ENCODE results near the gene CMTM6.

The CMTM6 gene

DNA sequence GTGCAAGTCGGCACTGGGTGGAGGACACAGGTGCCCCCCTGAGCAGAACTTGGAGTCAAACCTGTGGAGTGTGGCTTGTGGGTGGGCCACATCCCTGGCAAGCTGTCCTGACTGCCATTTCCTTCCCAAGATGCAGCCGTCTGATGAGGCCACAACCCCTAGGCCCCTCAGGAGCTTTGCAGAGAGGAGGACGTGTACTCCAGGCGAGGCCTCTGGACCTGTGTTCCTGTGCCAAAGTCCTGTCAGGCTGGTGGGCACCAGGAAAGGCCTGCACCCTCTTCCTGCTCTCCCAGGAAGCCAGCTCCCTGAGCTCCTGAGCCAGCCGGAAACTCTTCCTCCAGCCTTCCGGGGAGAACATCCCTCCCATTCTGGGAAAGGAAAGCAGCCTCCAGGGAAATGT, 48.5 kb downstream of the CMTM6 start:
- H3K4me3 ChIP-seq (ENCODE audit: control insufficient read depth, low read depth, low read length) = no peak overlapping the region
- DNase-seq (ENCODE audit: low read depth) = no peak
- TF ChIP-seq CTCF (conservative IDR thresholded peaks at IDR 0.05; ENCODE audit: control insufficient read depth, insufficient read depth, low read depth, low read length) = no peak

- no peak for TF ChIP-seq CTCF (conservative IDR thresholded peaks at IDR 0.05; ENCODE audit: control insufficient read depth, insufficient read depth, low read depth, low read length)
- no peak overlapping the region for H3K4me3 ChIP-seq (ENCODE audit: control insufficient read depth, low read depth, low read length)
- DNase-seq (ENCODE audit: low read depth) = peak; percentile 57
Measured at GRCh38 chr3:32453346-32453745, 49.3 kb downstream of the CMTM6 start.

GRCh38 chr3:32452009-32452408, 50.6 kb downstream of the CMTM6 start:
- no peak for TF ChIP-seq CTCF (conservative IDR thresholded peaks at IDR 0.05; ENCODE audit: control insufficient read depth, insufficient read depth, low read depth, low read length)
- no peak for DNase-seq (ENCODE audit: low read depth)
- H3K4me3 ChIP-seq (ENCODE audit: control insufficient read depth, low read depth, low read length) = no peak overlapping the region

GRCh38 chr3:32450992-32451659, 51.5 kb downstream of the CMTM6 start:
- TF ChIP-seq CTCF (conservative IDR thresholded peaks at IDR 0.05; ENCODE audit: control insufficient read depth, insufficient read depth, low read depth, low read length) = no peak
- no peak for DNase-seq (ENCODE audit: low read depth)
- no peak overlapping the region for H3K4me3 ChIP-seq (ENCODE audit: control insufficient read depth, low read depth, low read length)

DNA sequence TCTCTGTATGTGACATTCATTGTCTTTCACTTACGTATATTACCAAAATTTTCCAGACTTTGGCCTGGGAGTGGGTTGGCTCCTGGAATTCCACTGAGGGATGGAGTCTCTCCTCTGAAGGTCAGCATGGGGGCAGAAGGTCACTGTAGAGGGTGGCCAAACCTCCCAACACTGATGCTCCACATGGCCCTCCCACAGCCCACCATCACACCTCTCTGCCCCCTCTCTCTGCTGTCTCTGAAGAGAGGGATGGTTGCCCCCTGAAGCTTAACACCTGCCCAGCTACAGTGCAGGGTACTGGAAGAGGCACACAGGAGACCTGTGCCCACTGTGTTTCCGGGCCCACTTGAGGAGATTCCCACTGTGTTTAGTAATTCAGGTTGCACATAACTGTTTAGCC, 52.2 kb downstream of the CMTM6 start:
- TF ChIP-seq CTCF (conservative IDR thresholded peaks at IDR 0.05; ENCODE audit: control insufficient read depth, insufficient read depth, low read depth, low read length) = no peak
- H3K4me3 ChIP-seq (ENCODE audit: control insufficient read depth, low read depth, low read length) = no peak overlapping the region
- no peak for DNase-seq (ENCODE audit: low read depth)

- no peak for DNase-seq (ENCODE audit: low read depth)
- no peak overlapping the region for H3K4me3 ChIP-seq (ENCODE audit: control insufficient read depth, low read depth, low read length)
- no peak for TF ChIP-seq CTCF (conservative IDR thresholded peaks at IDR 0.05; ENCODE audit: control insufficient read depth, insufficient read depth, low read depth, low read length)
Measured at GRCh38 chr3:32449691-32450090, 53.0 kb downstream of the CMTM6 start.
